GM12872 (cell line): ENCODE measurements around the gene CANX.
A peak's percentile ranks its signal among the peaks of the same experiment; 100 is the strongest.

Source experiments
- TF ChIP-seq, protein P1 (sequence below): IDR thresholded peaks from 3 replicates; pipeline ENCODE4 v1.5.1; 2011; ENCODE audit warnings: low read depth, mild to moderate bottlenecking, low read length, moderate library complexity; ENCODE audit not compliant: insufficient read depth

CANX gene, protein sequence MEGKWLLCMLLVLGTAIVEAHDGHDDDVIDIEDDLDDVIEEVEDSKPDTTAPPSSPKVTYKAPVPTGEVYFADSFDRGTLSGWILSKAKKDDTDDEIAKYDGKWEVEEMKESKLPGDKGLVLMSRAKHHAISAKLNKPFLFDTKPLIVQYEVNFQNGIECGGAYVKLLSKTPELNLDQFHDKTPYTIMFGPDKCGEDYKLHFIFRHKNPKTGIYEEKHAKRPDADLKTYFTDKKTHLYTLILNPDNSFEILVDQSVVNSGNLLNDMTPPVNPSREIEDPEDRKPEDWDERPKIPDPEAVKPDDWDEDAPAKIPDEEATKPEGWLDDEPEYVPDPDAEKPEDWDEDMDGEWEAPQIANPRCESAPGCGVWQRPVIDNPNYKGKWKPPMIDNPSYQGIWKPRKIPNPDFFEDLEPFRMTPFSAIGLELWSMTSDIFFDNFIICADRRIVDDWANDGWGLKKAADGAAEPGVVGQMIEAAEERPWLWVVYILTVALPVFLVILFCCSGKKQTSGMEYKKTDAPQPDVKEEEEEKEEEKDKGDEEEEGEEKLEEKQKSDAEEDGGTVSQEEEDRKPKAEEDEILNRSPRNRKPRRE

DNA sequence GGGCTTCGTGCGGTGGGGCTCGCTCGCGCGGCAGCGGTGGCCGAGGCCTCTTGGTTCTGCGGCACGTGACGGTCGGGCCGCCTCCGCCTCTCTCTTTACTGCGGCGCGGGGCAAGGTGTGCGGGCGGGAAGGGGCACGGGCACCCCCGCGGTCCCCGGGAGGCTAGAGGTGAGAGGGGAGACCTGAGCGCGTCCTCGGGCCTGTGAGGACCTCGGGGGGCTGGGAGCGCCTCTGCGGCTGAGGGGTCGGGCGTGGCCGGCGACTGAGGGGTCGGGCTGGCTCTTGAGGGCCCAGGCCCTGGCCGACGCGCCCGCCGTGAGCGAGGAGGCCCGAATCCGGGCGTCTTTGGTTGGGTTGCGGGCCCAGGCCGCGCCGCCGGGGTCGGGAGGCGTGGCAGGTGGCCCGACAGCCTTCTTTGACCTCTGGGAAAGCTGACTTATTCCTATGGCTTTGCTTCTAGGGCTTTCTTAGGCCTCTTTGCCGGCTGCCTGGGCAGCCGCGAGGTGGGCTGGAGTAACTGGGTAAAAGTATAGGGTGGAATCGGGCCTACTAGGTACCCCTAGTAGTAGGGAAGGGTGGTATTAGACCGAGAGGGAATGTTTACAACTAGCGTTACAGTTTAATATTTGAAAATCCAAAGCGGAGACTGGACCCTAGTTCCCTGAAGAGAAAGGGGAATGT is at the start of gene CANX:
CANX (plus strand) TSS at position 33 of the 681 bp plus-strand sequence. CDS start 6,715 bp downstream, outside the sequence.
- TF ChIP-seq, protein P1, sequence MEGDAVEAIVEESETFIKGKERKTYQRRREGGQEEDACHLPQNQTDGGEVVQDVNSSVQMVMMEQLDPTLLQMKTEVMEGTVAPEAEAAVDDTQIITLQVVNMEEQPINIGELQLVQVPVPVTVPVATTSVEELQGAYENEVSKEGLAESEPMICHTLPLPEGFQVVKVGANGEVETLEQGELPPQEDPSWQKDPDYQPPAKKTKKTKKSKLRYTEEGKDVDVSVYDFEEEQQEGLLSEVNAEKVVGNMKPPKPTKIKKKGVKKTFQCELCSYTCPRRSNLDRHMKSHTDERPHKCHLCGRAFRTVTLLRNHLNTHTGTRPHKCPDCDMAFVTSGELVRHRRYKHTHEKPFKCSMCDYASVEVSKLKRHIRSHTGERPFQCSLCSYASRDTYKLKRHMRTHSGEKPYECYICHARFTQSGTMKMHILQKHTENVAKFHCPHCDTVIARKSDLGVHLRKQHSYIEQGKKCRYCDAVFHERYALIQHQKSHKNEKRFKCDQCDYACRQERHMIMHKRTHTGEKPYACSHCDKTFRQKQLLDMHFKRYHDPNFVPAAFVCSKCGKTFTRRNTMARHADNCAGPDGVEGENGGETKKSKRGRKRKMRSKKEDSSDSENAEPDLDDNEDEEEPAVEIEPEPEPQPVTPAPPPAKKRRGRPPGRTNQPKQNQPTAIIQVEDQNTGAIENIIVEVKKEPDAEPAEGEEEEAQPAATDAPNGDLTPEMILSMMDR, result no peak

DNA sequence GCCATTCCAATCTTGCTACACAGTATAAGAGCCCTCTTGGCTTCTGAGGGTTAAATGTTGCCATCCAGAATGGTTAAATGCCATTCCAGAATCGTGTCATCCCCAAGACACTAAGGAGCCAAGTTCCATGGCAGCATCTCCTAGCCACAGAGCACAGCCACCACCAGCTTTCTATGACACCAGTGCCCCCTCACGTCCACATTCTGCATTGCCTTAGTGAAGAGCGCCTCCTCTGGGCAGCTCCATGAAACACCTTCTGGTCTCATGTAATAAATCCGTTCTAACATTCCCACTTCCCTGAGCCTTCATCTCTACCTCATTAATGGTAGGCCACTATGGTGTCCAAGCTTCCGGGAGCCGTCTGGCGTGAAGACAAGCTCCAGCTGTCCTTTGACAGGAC is 30.4 kb upstream of the CANX start:
- TF ChIP-seq, protein P1, result peak; percentile 96

DNA sequence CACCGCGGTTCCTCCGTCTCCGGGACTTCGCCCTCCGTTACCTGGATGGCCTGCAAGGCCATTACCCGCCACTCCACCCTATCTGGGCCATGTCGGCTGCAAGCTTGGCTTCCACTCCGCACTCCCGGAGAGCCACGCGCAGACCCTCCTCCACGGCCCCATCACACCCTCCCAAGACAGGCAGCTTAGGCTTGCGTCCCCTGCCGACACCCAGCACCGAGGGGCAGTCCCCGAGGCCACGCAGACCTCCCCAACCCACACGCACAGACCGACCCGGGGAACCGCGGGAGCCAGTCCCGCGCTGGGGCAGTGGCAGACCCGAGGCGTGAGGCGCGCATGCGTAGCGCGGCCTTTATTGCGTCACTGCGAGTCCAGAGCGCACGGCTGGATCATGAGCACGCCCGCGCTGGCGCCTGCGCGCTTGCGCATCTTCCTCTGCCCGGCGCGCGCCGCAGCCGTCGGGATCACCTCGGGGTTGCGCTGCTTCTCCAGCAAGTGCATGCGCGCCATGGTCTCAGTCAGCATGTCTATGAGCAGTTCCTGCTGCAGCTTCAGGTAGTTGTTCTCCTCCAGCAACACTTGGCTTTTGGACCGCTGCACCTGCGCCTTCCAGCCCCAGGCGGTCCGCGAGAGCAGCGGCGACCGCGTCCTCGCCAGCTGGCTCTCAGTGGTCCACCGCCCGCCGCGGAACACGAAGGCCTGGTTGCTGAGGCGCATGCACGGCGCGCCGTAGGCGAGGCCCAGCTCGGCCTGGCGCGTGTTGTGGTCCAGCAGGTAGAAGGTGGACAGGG is 20.3 kb upstream of the CANX start:
- TF ChIP-seq, protein P1, result no peak

DNA sequence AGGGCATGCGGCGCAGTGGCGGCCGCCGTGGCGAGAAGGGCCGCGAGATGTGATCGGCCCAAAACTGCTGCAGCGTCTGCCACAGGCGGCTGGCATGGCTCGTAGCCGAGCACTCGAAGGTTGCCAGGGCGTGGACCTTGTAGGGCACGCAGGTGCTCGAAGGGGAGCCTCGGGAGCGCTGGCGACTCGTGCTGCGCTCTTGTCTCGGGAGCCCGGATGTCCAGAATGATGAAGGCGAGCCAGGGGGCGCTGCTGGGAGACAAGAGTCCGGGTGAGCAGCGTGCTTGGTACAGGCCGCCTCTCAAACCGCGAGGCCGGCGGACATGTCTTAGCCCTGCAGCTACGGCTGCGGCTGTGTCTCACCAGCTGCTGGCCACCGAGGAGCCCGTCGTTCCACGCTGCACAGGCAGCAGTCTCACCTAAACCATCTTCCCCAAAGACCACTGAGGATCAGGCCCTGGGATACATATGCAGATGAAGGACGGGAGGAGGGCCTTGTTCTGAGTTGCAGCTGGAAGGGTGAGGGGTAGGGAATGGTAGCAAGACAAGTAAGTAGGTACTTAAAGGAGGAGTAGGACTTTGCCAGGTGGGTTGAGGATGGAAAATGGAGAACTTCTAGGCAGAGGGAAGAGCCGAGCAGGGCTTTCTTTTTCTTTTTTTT is 19.6 kb upstream of the CANX start:
- TF ChIP-seq, protein P1, result peak; percentile 62

DNA sequence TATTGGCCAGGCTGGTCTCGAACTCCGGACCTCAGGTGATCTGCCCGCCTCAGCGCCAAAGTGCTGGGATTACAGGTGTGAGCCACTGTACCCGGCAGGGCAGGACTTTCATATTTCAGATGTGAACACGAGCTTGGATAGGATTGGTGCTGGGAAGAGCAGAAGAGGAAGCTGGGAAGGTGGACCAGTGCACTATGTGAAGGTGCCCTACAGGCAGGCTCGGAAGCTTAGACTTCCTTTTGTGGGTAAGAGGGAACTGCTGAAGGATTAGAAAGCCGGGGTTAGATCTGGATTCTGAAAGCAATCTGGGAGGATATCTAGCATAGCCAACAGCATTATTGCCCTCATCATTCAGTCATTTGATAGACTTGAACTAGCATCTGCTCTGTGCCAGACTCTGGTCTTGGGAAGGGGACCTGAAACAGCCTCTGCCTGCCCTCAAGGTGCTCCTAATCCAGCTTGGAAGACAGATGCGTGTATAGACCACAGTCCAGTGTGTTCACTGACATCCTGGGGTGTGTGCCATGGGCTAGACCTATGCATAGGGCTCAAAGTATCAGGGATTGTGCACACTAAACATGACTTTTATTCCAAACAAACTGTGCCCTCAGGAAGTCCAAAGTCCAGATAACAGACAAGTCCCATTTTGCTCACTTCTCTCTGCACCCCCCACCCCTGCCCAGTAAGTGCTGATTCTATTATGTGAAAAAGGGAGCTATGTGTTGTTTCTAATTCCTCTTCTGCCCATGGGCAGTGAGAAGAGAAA is 18.6 kb upstream of the CANX start:
- TF ChIP-seq, protein P1, result no peak

DNA sequence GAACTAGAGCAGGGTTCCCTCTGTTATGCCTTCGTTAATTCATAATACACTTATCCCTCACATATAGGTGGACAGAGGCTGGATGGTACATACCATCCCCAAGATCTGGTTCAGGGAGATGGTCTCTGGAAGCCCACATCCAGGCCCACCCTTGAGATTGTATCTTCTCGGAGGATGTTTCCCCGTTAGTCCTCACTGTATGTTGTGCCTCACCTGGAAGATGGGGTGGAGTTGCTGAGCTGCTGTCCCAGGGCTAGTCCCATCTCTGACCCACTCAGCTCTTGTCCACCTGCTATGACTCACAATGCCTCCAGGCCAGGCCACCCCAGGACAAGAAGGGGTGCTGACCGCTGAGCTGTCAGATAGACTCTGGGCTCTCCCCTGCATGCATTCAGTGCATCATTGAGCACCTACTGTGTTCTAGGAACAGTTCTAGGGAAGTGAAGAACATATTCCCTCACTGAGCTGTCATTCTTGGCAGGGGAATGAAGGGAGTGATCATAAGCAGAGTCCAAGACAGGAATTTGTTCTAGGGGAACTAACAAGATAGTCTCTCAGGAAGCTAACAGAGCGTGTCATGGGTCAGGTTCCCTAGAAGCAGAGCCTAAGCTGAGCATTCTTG is 17.9 kb upstream of the CANX start, which contains the start of gene CBY3:
CBY3 (minus strand) TSS at position 255 of the 622 bp plus-strand sequence; CDS start at position 139, 116 bp downstream.
- TF ChIP-seq, protein P1, result no peak
